HCT116 (cell line): ENCODE data around the gene RBM4B. TPM values are rescaled to one million over a fixed set of nuclear protein-coding genes. Genes with fewer than 3 reads are reported as not detected.

Experiments used
- ATAC-seq: fragments of 200-7000 bp; cut with Tn5 transposase; 2 replicates; pipeline ENCODE4 v1.9.1; 2020; ENCODE audit warnings: mild to moderate bottlenecking, moderate library complexity
- BruUV-seq: library from RNA; stranded (reverse); fragments of 400-500 nt; replicated peaks from 2 replicates; lab custom pipeline; 2021; lab: Mats Ljungman, UMichigan
- CTCF ChIA-PET: fragments of 300-600 bp; sonication (Branson Sonifier 250); formaldehyde crosslinking; loops from one replicate; lab custom pipeline; 2021; ENCODE audit warnings: antibody characterized with exemption; lab: Charles Lee
- POLR2A ChIA-PET: fragments of 300-600, 350-600 bp; sonication (Branson Sonifier 250); formaldehyde crosslinking; loops from one replicate; lab custom pipeline; 2021; ENCODE audit warnings: antibody characterized with exemption; lab: Charles Lee
- RAD21 ChIA-PET, 2 experiments: fragments of 300-600 bp; sonication (Branson Sonifier 250); formaldehyde crosslinking; loops; one replicate each; lab custom pipeline; 2023; ENCODE audit warnings: low total read pairs in 2 of 2; ENCODE audit not compliant: uncharacterized antibody in 2 of 2, unreplicated experiment in 2 of 2, low non-redundant PET in 1 of 2; lab: Charles Lee
- DNase-seq: peaks from one replicate; pipeline ENCODE4 v3.0.0-alpha.2; 2010; ENCODE audit warnings: low read depth, low spot score
- H2AFZ ChIP-seq: fragments of 200-600 bp; shearing (Covaris generic), sonication (generic); 2 replicates; pipeline ENCODE4 v1.6.1; 2017; ENCODE audit warnings: low read depth, mixed run types, mixed read lengths, antibody characterized with exemption, low read length; ENCODE audit not compliant: poor library complexity, severe bottlenecking
- H3K27ac ChIP-seq: 2 replicates; pipeline ENCODE4 v1.5.1; 2012; ENCODE audit warnings: low read depth, low read length
- H3K27me3 ChIP-seq: fragments of 200-600 bp; sonication (generic); 2 replicates; pipeline ENCODE4 v1.6.1; 2016; ENCODE audit warnings: mixed run types, low read length, mixed read lengths; ENCODE audit not compliant: insufficient read depth
- H3K36me3 ChIP-seq, 2 experiments: fragments of 200-500 bp in 1 of 2; fragments of 200-600 bp in 1 of 2; sonication (Bioruptor generic) in 1 of 2; sonication (generic) in 1 of 2; 2 replicates each; pipeline versions ENCODE4 v1.5.1 to v1.6.1; 2014 to 2016; ENCODE audit warnings: low read length in 2 of 2, inconsistent platforms in 1 of 2, mixed read lengths in 1 of 2, mixed run types in 1 of 2; ENCODE audit not compliant: insufficient read depth in 2 of 2, control insufficient read depth in 1 of 2
- H3K4me1 ChIP-seq, 2 experiments: fragments of 200-600 bp in 1 of 2; sonication (generic) in 1 of 2; 2 replicates each; pipeline versions ENCODE4 v1.5.1 to v1.6.1; 2012 to 2017; ENCODE audit warnings: low read length in 2 of 2, inconsistent platforms in 1 of 2, mild to moderate bottlenecking in 1 of 2, mixed read lengths in 1 of 2, mixed run types in 1 of 2, moderate library complexity in 1 of 2; ENCODE audit not compliant: insufficient read depth in 2 of 2, control insufficient read depth in 1 of 2
- H3K4me2 ChIP-seq: fragments of 200-600 bp; sonication (generic); 2 replicates; pipeline ENCODE4 v1.6.1; 2017; ENCODE audit warnings: mixed run types, low read length, mixed read lengths
- H3K4me3 ChIP-seq, 2 experiments: fragments of 200-600 bp in 1 of 2; sonication (generic) in 1 of 2; replicated peaks in 1 of 2; 2 replicates each; pipeline ENCODE4 v1.5.1; 2011 to 2016; ENCODE audit warnings: low read length in 2 of 2, control low read depth in 1 of 2, low read depth in 1 of 2, mild to moderate bottlenecking in 1 of 2, mixed read lengths in 1 of 2, mixed run types in 1 of 2
- H3K79me2 ChIP-seq: fragments of 200-600 bp; sonication (generic); 2 replicates; pipeline ENCODE4 v1.6.1; 2017; ENCODE audit warnings: mild to moderate bottlenecking, mixed run types, low read length, moderate library complexity, mixed read lengths; ENCODE audit not compliant: insufficient read depth
- H3K9ac ChIP-seq: fragments of 200-600 bp; sonication (generic); 2 replicates; pipeline ENCODE4 v1.6.1; 2016; ENCODE audit warnings: low read length, mixed read lengths
- H3K9me2 ChIP-seq: fragments of 200-600 bp; sonication (generic), shearing (Covaris generic); 2 replicates; pipeline ENCODE4 v1.6.1; 2017; ENCODE audit warnings: mixed run types, mild to moderate bottlenecking, moderate library complexity; ENCODE audit not compliant: insufficient read depth
- H3K9me3 ChIP-seq, 2 experiments: fragments of 200-500 bp in 1 of 2; fragments of 200-600 bp in 1 of 2; sonication (Bioruptor generic) in 1 of 2; sonication (generic) in 1 of 2; 2 replicates each; pipeline ENCODE4 v1.6.1; 2014 to 2017; ENCODE audit warnings: low read length in 2 of 2, mixed read lengths in 2 of 2, inconsistent platforms in 1 of 2, low read depth in 1 of 2, mild to moderate bottlenecking in 1 of 2, mixed run types in 1 of 2, moderate library complexity in 1 of 2; ENCODE audit not compliant: control insufficient read depth in 1 of 2, insufficient read depth in 1 of 2
- H4K20me1 ChIP-seq: fragments of 200-600 bp; sonication (generic), shearing (Covaris generic); 2 replicates; pipeline ENCODE4 v1.6.1; 2017; ENCODE audit warnings: mixed run types, mild to moderate bottlenecking, moderate library complexity; ENCODE audit not compliant: insufficient read depth
- CEBPB ChIP-seq: IDR thresholded peaks from 2 replicates; pipeline ENCODE4 v1.6.1; 2012; ENCODE audit warnings: low read depth
- EGR1 ChIP-seq: IDR thresholded peaks from 2 replicates; pipeline ENCODE4 v1.6.1; 2012; ENCODE audit warnings: low read depth
- EZH2 ChIP-seq: fragments of 200-600 bp; sonication (generic); IDR thresholded peaks from 2 replicates; pipeline ENCODE4 v1.6.1; 2017; ENCODE audit warnings: antibody characterized with exemption, mixed run types
- EZH2phosphoT487 ChIP-seq: fragments of 200-600 bp; IDR thresholded peaks from 2 replicates; pipeline ENCODE4 v1.6.1; 2018; ENCODE audit warnings: antibody characterized with exemption, borderline replicate concordance
- JUND ChIP-seq: IDR thresholded peaks from 2 replicates; pipeline ENCODE4 v1.6.1; 2012
- POLR2A ChIP-seq: IDR thresholded peaks from 2 replicates; pipeline ENCODE4 v1.7.0; 2011; ENCODE audit warnings: borderline replicate concordance; ENCODE audit not compliant: insufficient read depth, insufficient read length; ENCODE audit errors: extremely low read depth
- RAD21 ChIP-seq: IDR thresholded peaks from 2 replicates; pipeline ENCODE4 v1.6.1; 2012; ENCODE audit warnings: low read depth, mild to moderate bottlenecking
- REST ChIP-seq: IDR thresholded peaks from 2 replicates; pipeline ENCODE4 v1.6.1; 2012; ENCODE audit warnings: low read depth
- SRF ChIP-seq: IDR thresholded peaks from 2 replicates; pipeline ENCODE4 v1.6.1; 2012; ENCODE audit warnings: low read depth
- TCF7L2 ChIP-seq: IDR thresholded peaks from 2 replicates; pipeline ENCODE4 v1.7.0; 2011; ENCODE audit warnings: borderline replicate concordance, inconsistent platforms; ENCODE audit not compliant: insufficient read depth, insufficient read length; ENCODE audit errors: extremely low read depth
- YY1 ChIP-seq: IDR thresholded peaks from 2 replicates; pipeline ENCODE4 v1.6.1; 2011; ENCODE audit warnings: low read length, low read depth, moderate library complexity, mild to moderate bottlenecking; ENCODE audit not compliant: insufficient replicate concordance; ENCODE audit errors: extremely low read depth
- ZBTB33 ChIP-seq: IDR thresholded peaks from 2 replicates; pipeline ENCODE4 v1.6.1; 2011; ENCODE audit warnings: mild to moderate bottlenecking, low read length, moderate library complexity; ENCODE audit not compliant: insufficient replicate concordance; ENCODE audit errors: extremely low read depth
- intact Hi-C: fragments of 100-400 bp; cut with micrococcal nuclease; formaldehyde crosslinking; loops from 2 replicates; pipeline ENCODE4 v1.10.0; 2022
- total RNA-seq: library from RNA; stranded (reverse); gene quantifications from one replicate; pipeline ENCODE4 v1.2.1, GENCODE V29; 2021; ENCODE audit not compliant: unreplicated experiment
- TF ChIP-seq, protein P1 (sequence below): IDR thresholded peaks from 2 replicates; pipeline ENCODE4 v1.6.1; 2012

Gene RBM4B
- total RNA-seq, 1 experiment from 2014 or later, result 18.1 TPM

DNA sequence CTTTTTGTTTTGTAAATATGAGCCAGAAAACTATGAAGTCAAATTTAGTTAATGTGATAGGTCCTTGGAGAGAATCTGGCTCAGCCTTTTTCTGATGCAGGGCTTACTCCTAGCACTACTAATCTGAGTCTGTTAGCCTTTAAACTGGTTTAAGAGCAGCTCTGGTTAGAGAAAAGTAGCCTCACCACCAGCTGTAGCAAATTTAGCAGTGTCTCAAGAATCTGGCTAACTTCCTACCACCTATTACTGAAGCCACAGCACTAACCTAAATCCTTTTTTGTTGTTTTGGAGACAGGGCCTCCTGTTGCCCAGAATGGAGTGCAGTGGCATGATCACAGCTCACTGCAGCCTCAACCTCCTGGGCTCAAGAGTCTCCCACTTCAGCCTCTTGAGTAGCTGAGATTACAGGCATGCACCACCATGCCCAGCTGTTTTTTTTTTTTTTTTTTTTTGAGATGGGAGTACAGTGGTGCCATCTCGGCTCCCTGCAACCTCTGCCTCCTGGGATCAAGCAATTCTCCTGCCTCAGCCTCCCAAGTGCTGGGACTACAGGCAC lies 13.9 kb downstream of the RBM4B start (continued):
- no peak for TF ChIP-seq ZBTB33
- no peak for TF ChIP-seq RAD21
- no peak for TF ChIP-seq YY1
- TF ChIP-seq CEBPB, result no peak

GRCh38 chr11:66659763-66660162 lies 17.9 kb downstream of the RBM4B start:
- intact Hi-C loops, result no loop called here
- Histone ChIP-seq H3K9me3 (no peaks in the 10 kb centered on the region), H3K79me2 (peaks cover 91% of the 10 kb centered on the region), H3K4me3 (no peak overlapping the region), H3K27ac (no peak overlapping the region), H3K9me2 (no peaks in the 10 kb centered on the region), H3K27me3 (no peaks in the 10 kb centered on the region), H3K4me2 (no peak overlapping the region), H3K36me3 (peaks cover 14 to 17% of the 10 kb centered on the region in 2 experiments; a peak in 3 of 4 replicates), H2AFZ (no peak overlapping the region), H4K20me1 (peaks cover 5% of the 10 kb centered on the region; the same call in 1 of the 2 replicates), H3K9ac (no peak overlapping the region), H3K4me1 (no peaks in the 10 kb centered on the region)
- ChIA-PET POLR2A (no interaction called here), CTCF (no interaction called here), RAD21 (no interaction called here)
- no TSS peak for BruUV-seq
- ATAC-seq (no peak), DNase-seq (no peak)
- TF ChIP-seq EGR1 (no peak), TCF7L2 (no peak), SRF (no peak), EZH2 (no peak), EZH2phosphoT487 (no peak), RAD21 (no peak), POLR2A (no peak), ZBTB33 (no peak), REST (no peak), JUND (no peak)
- TF ChIP-seq, protein P1, sequence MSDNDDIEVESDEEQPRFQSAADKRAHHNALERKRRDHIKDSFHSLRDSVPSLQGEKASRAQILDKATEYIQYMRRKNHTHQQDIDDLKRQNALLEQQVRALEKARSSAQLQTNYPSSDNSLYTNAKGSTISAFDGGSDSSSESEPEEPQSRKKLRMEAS, result no peak
